ENCODE results near the gene ABCB8.

Gene ABCB8

GRCh38 chr7:151091003-151091402 lies 62.8 kb downstream of the ABCB8 start:
- H3K4me3 ChIP-seq (ENCODE audit: low read length): no peak overlapping the region
- no peaks in the 10 kb centered on the region for H3K9me3 ChIP-seq (ENCODE audit: low read length)
- H3K4me1 ChIP-seq (ENCODE audit: insufficient read depth, low read length): peaks cover 23% of the 10 kb centered on the region
- H3K27me3 ChIP-seq (ENCODE audit: insufficient read depth, low read length): no peaks in the 10 kb centered on the region
- H3K36me3 ChIP-seq (ENCODE audit: insufficient read depth, low read length): peaks cover 1% of the 10 kb centered on the region
- no peak overlapping the region for H2AFZ ChIP-seq (ENCODE audit: low read depth, low read length)

- Histone ChIP-seq H2AFZ (ENCODE audit: low read depth, low read length) (no peak overlapping the region), H3K4me3 (ENCODE audit: low read length) (no peak overlapping the region), H3K36me3 (ENCODE audit: insufficient read depth, low read length) (peaks cover 3% of the 10 kb centered on the region), H3K27me3 (ENCODE audit: insufficient read depth, low read length) (no peaks in the 10 kb centered on the region), H3K4me1 (ENCODE audit: insufficient read depth, low read length) (peaks cover 23% of the 10 kb centered on the region), H3K9me3 (ENCODE audit: low read length) (no peaks in the 10 kb centered on the region)
These were observed 63.2 kb downstream of the ABCB8 start for GRCh38 chr7:151091431-151091830.

GRCh38 chr7:151091988-151092387 lies 63.7 kb downstream of the ABCB8 start:
- Histone ChIP-seq H3K4me1 (ENCODE audit: insufficient read depth, low read length) (peaks cover 23% of the 10 kb centered on the region), H3K4me3 (ENCODE audit: low read length) (no peak overlapping the region)

GRCh38 chr7:151093748-151094147 lies 65.5 kb downstream of the ABCB8 start:
- Histone ChIP-seq H3K9me3 (ENCODE audit: low read length) (no peaks in the 10 kb centered on the region), H3K27me3 (ENCODE audit: insufficient read depth, low read length) (no peaks in the 10 kb centered on the region), H3K4me1 (ENCODE audit: insufficient read depth, low read length) (peaks cover 11% of the 10 kb centered on the region), H2AFZ (ENCODE audit: low read depth, low read length) (no peak overlapping the region), H3K36me3 (ENCODE audit: insufficient read depth, low read length) (peaks cover 3% of the 10 kb centered on the region), H3K4me3 (ENCODE audit: low read length) (no peak overlapping the region)

More at GRCh38 chr7:151091988-151092387, 63.7 kb downstream of the ABCB8 start:
- peaks cover 3% of the 10 kb centered on the region for H3K36me3 ChIP-seq (ENCODE audit: insufficient read depth, low read length)
- no peak overlapping the region for H2AFZ ChIP-seq (ENCODE audit: low read depth, low read length)
- H3K9me3 ChIP-seq (ENCODE audit: low read length): no peaks in the 10 kb centered on the region
- H3K27me3 ChIP-seq (ENCODE audit: insufficient read depth, low read length): no peaks in the 10 kb centered on the region

- Histone ChIP-seq H2AFZ (ENCODE audit: low read depth, low read length) (no peak overlapping the region), H3K36me3 (ENCODE audit: insufficient read depth, low read length) (peaks cover 3% of the 10 kb centered on the region), H3K9me3 (ENCODE audit: low read length) (no peaks in the 10 kb centered on the region), H3K27me3 (ENCODE audit: insufficient read depth, low read length) (no peaks in the 10 kb centered on the region), H3K4me3 (ENCODE audit: low read length) (no peak overlapping the region), H3K4me1 (ENCODE audit: insufficient read depth, low read length) (peaks cover 2% of the 10 kb centered on the region)
These were observed 66.4 kb downstream of the ABCB8 start for GRCh38 chr7:151094675-151095074.

GRCh38 chr7:151095123-151095797 lies 67.0 kb downstream of the ABCB8 start:
- Histone ChIP-seq H3K4me1 (ENCODE audit: insufficient read depth, low read length) (no peaks in the 10 kb centered on the region), H3K36me3 (ENCODE audit: insufficient read depth, low read length) (peaks cover 3% of the 10 kb centered on the region), H2AFZ (ENCODE audit: low read depth, low read length) (no peak overlapping the region), H3K9me3 (ENCODE audit: low read length) (no peaks in the 10 kb centered on the region), H3K4me3 (ENCODE audit: low read length) (no peak overlapping the region), H3K27me3 (ENCODE audit: insufficient read depth, low read length) (no peaks in the 10 kb centered on the region)

- no peak overlapping the region for H3K4me3 ChIP-seq (ENCODE audit: low read length)
- no peaks in the 10 kb centered on the region for H3K27me3 ChIP-seq (ENCODE audit: insufficient read depth, low read length)
- no peaks in the 10 kb centered on the region for H3K9me3 ChIP-seq (ENCODE audit: low read length)
- H2AFZ ChIP-seq (ENCODE audit: low read depth, low read length): no peak overlapping the region
- peaks cover 3% of the 10 kb centered on the region for H3K36me3 ChIP-seq (ENCODE audit: insufficient read depth, low read length)
- H3K4me1 ChIP-seq (ENCODE audit: insufficient read depth, low read length): no peaks in the 10 kb centered on the region
These were observed 67.7 kb downstream of the ABCB8 start for GRCh38 chr7:151095828-151096475.

Measured in neuron (in vitro differentiated cells).